ENCODE data around the gene ST8SIA1.

DNA sequence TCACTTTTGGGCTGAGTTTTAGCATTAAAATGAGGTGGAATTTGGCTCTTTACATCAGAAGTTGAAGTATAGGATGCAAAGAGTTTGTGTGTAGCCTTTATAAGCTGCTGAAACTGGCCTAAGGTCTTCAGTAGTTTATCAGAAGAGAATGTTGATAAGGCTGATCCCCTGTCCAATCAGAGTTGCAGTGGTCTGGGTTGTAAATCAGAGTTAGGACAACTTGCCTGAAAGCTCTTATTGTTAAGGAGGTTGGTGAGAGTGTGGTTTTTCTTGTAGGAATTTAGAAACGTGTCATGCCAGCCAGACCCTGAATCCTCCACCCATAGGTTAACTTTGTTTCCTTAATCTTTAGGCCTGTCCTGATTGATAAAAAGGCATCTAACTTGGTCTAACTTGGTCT lies 143.5 kb downstream of the ST8SIA1 start:
- TF ChIP-seq CTCF (IDR thresholded peaks at IDR 0.05): no peak
- no peak for TF ChIP-seq POLR2A (IDR thresholded peaks at IDR 0.05)

Data from right lobe of liver (tissue), 4 donors.